BJ (cell line): ENCODE data around the gene UBA6. TPM values are rescaled to one million over a fixed set of nuclear protein-coding genes. Genes with fewer than 3 reads are reported as not detected.

ENCODE experiments used
- CTCF ChIA-PET: fragments of 350-600 bp; formaldehyde crosslinking; extraction: SDS; loops from one replicate; lab custom pipeline; 2021; ENCODE audit warnings: antibody characterized with exemption, inconsistent platforms; lab: Yijun Ruan, JAX
- POLR2A ChIA-PET: fragments of 300-600 bp; sonication (Branson Sonifier 250); formaldehyde crosslinking; extraction: SDS; loops from one replicate; lab custom pipeline; 2021; ENCODE audit warnings: antibody characterized with exemption; lab: Charles Lee
- DNase-seq: peaks from one replicate; pipeline ENCODE4 v3.0.0-alpha.2; 2011; ENCODE audit warnings: low read depth
- H3K27me3 ChIP-seq: 2 replicates; pipeline ENCODE4 v1.6.0; 2011; ENCODE audit warnings: low read length; ENCODE audit not compliant: control insufficient read depth, insufficient read depth
- H3K36me3 ChIP-seq: 2 replicates; pipeline ENCODE4 v1.5.1; 2011; ENCODE audit warnings: low read length; ENCODE audit not compliant: control insufficient read depth, insufficient read depth
- H3K4me3 ChIP-seq: 2 replicates; pipeline ENCODE4 v1.5.1; 2011; ENCODE audit warnings: low read depth, mild to moderate bottlenecking, control low read depth, low read length
- polyA plus RNA-seq: library from polyadenylated mRNA; depleted of rRNA; stranded (reverse); fragments of >200 nt; gene quantifications from 2 replicates; pipeline ENCODE4 v1.2.3, GENCODE V29; 2011; rRNA removed
- small RNA-seq: library from RNA; depleted of rRNA; stranded (forward); fragments of <200 nt; gene quantifications from one replicate; pipeline ENCODE3, GENCODE V24; 2012; ENCODE audit warnings: low replicate concordance, low read depth; ENCODE audit not compliant: insufficient read length
- TF ChIP-seq, protein P1 (sequence below): IDR thresholded peaks from 2 replicates; pipeline ENCODE4 v1.5.1; 2011; ENCODE audit warnings: low read depth, mild to moderate bottlenecking, control low read depth, inconsistent platforms, low read length, moderate library complexity; ENCODE audit not compliant: insufficient read depth

The UBA6 gene
- polyA plus RNA-seq, 1 experiment: 34.9 TPM

- Histone ChIP-seq H3K27me3 (no peaks in the 10 kb centered on the region; the same call in 1 of the 2 replicates), H3K4me3 (no peak overlapping the region), H3K36me3 (no peaks in the 10 kb centered on the region)
- TF ChIP-seq, protein P1, sequence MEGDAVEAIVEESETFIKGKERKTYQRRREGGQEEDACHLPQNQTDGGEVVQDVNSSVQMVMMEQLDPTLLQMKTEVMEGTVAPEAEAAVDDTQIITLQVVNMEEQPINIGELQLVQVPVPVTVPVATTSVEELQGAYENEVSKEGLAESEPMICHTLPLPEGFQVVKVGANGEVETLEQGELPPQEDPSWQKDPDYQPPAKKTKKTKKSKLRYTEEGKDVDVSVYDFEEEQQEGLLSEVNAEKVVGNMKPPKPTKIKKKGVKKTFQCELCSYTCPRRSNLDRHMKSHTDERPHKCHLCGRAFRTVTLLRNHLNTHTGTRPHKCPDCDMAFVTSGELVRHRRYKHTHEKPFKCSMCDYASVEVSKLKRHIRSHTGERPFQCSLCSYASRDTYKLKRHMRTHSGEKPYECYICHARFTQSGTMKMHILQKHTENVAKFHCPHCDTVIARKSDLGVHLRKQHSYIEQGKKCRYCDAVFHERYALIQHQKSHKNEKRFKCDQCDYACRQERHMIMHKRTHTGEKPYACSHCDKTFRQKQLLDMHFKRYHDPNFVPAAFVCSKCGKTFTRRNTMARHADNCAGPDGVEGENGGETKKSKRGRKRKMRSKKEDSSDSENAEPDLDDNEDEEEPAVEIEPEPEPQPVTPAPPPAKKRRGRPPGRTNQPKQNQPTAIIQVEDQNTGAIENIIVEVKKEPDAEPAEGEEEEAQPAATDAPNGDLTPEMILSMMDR: no peak
- POLR2A ChIA-PET: no interaction called here
- DNase-seq: no peak
- CTCF ChIA-PET: no interaction called here
These were observed 129.0 kb downstream of the UBA6 start for GRCh38 chr4:67571975-67572374.

DNA sequence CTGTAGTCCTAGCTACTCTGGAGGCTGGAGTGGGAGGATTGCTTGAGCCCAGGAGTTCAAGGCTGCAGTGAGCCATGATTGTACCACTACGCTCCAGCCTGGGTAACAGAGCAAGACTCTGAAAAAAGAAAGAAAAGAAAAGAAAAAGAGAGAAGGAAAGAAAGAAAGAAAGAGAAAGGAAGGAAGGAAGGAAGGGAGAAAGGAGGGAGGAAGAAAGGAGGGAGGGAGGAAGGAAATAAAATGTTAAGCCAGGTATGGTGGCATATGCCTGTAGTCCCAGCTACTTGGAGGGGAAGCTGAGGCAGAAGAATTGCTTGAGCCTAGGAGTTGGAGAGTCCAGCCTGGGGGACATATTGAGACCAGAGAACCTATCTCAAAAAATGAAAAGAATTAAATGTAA lies 130.4 kb downstream of the UBA6 start:
- no peak for DNase-seq
- ChIA-PET POLR2A (no interaction called here), CTCF (interaction anchor here (0.9 kb wide), 1 partner anchor 19 kb away, joined by 3 read pairs; no protein-coding TSS in a partner anchor)
- TF ChIP-seq, protein P1: no peak
- no peak overlapping the region for H3K4me3 ChIP-seq
- no peaks in the 10 kb centered on the region; the same call in 1 of the 2 replicates for H3K27me3 ChIP-seq
- H3K36me3 ChIP-seq: no peaks in the 10 kb centered on the region

DNA sequence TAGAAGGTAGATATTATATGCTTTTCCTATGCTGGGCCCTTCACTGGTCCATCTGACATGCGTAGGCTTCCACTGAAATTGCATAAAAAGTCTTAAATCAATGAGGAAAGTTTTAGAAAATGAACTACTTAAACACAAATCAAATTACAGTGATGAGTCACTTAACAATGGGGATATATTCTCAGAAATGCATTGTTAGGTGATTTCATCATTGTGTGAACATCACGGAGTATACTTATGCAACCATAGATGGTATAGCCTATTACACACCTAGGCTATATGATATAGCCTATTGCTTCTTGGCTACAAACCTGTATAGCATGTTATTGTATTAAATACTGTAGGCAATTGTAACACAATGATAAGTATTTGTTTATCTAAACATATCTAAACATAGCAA lies 132.1 kb downstream of the UBA6 start:
- DNase-seq: no peak
- H3K27me3 ChIP-seq: no peaks in the 10 kb centered on the region; the same call in 1 of the 2 replicates
- TF ChIP-seq, protein P1: no peak

DNA sequence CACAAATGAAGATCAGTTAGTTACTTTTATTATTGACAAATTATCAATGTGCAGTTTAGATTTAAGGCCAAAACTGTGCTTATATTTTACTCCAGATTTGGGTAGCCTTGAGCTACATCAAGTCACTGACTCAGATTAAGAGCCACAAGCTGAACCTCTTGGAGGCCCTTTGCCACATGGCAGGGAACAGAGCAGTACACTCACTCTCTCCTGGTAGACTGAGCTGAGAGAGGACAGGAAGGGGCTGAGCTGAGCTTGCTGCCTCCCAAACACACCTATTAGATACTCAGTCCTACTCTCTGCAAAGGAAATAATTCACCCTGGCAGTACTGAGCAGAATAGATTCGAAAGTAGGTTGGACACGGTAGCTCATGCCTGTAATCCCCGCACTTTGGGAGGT lies 134.6 kb downstream of the UBA6 start:
- no peak for DNase-seq

More for the DNA sequence above, 132.1 kb downstream of the UBA6 start:
- POLR2A ChIA-PET: no interaction called here
- Histone ChIP-seq H3K4me3 (no peak overlapping the region), H3K36me3 (no peaks in the 10 kb centered on the region)
- CTCF ChIA-PET: no interaction called here

GRCh38 chr4:67565284-67565683 lies 135.7 kb downstream of the UBA6 start:
- Histone ChIP-seq H3K27me3 (0 out of 2 replicates have a peak, but pooled peaks cover 1% of the 10 kb centered on the region), H3K4me3 (no peak overlapping the region), H3K36me3 (no peaks in the 10 kb centered on the region)
- DNase-seq: no peak
- TF ChIP-seq, protein P1: no peak
- ChIA-PET CTCF (no interaction called here), POLR2A (no interaction called here)

More for the DNA sequence above, 134.6 kb downstream of the UBA6 start:
- CTCF ChIA-PET: no interaction called here
- no peaks in the 10 kb centered on the region for H3K36me3 ChIP-seq
- POLR2A ChIA-PET: no interaction called here
- H3K27me3 ChIP-seq: 0 out of 2 replicates have a peak, but pooled peaks cover 1% of the 10 kb centered on the region
- TF ChIP-seq, protein P1: no peak
- H3K4me3 ChIP-seq: no peak overlapping the region

Small RNAs within 50 kb of the gene (small RNA-seq; reads per million reads assigned to genes)
- not detected for gene AC096720.1
- gene RF00091: not detected

Other genes starting within 250 kb of the UBA6 start
- gene CENPC, start 155.7 kb downstream of the UBA6 start, polyA plus RNA-seq: 3.6 and 6.4 TPM in 2 replicates
- gene STAP1, start 142.4 kb downstream of the UBA6 start, polyA plus RNA-seq: not detected in 2 replicates
- not detected in 2 replicates for gene GNRHR, start 53.2 kb upstream of the UBA6 start, polyA plus RNA-seq
- gene TMPRSS11D, start 182.8 kb upstream of the UBA6 start, polyA plus RNA-seq: not detected in 2 replicates